ENCODE data around the gene CYP39A1. TPM values are rescaled to one million over a fixed set of nuclear protein-coding genes. Genes with fewer than 3 reads are reported as not detected.

CYP39A1 gene
- total and polyA plus RNA-seq, 3 donors from 2014 or later, result 6.5 to 14.1 (median 13.5) TPM

GRCh38 chr6:46538800-46539480 is 113.7 kb downstream of the CYP39A1 start:
- TF ChIP-seq POLR2A (IDR thresholded peaks at IDR 0.05), result no peak
- TF ChIP-seq, protein P1, sequence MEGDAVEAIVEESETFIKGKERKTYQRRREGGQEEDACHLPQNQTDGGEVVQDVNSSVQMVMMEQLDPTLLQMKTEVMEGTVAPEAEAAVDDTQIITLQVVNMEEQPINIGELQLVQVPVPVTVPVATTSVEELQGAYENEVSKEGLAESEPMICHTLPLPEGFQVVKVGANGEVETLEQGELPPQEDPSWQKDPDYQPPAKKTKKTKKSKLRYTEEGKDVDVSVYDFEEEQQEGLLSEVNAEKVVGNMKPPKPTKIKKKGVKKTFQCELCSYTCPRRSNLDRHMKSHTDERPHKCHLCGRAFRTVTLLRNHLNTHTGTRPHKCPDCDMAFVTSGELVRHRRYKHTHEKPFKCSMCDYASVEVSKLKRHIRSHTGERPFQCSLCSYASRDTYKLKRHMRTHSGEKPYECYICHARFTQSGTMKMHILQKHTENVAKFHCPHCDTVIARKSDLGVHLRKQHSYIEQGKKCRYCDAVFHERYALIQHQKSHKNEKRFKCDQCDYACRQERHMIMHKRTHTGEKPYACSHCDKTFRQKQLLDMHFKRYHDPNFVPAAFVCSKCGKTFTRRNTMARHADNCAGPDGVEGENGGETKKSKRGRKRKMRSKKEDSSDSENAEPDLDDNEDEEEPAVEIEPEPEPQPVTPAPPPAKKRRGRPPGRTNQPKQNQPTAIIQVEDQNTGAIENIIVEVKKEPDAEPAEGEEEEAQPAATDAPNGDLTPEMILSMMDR (IDR thresholded peaks at IDR 0.05), result no peak
- Histone ChIP-seq H3K27ac (no peak overlapping the region), H3K9me3 (no peaks in the 10 kb centered on the region), H3K4me1 (no peaks in the 10 kb centered on the region), H3K27me3 (no peaks in the 10 kb centered on the region), H3K4me3 (no peak overlapping the region), H3K36me3 (ENCODE audit: low read depth, missing control alignments) (no peaks in the 10 kb centered on the region)
- intact Hi-C loops (cut with DNase I; ENCODE audit: low total_unique reads), result no loop called here
- 46 to 53% methylated on average over 6 of the region's 6 CpGs for WGBS, 2 donors
- no peak for DNase-seq

- Histone ChIP-seq H3K9me3 (no peaks in the 10 kb centered on the region), H3K27me3 (no peaks in the 10 kb centered on the region), H3K27ac (no peak overlapping the region), H3K36me3 (ENCODE audit: low read depth, missing control alignments) (no peaks in the 10 kb centered on the region), H3K4me1 (no peaks in the 10 kb centered on the region), H3K4me3 (no peak overlapping the region)
- TF ChIP-seq, protein P1 (IDR thresholded peaks at IDR 0.05), result no peak
- TF ChIP-seq POLR2A (IDR thresholded peaks at IDR 0.05), result no peak
- intact Hi-C loops (cut with DNase I; ENCODE audit: low total_unique reads), result no loop called here
- WGBS, 2 donors, result 70 to 79% methylated on average over 3 of the region's 3 CpGs
- no peak for DNase-seq
These were observed 121.7 kb downstream of the CYP39A1 start for GRCh38 chr6:46530896-46531295.

DNA sequence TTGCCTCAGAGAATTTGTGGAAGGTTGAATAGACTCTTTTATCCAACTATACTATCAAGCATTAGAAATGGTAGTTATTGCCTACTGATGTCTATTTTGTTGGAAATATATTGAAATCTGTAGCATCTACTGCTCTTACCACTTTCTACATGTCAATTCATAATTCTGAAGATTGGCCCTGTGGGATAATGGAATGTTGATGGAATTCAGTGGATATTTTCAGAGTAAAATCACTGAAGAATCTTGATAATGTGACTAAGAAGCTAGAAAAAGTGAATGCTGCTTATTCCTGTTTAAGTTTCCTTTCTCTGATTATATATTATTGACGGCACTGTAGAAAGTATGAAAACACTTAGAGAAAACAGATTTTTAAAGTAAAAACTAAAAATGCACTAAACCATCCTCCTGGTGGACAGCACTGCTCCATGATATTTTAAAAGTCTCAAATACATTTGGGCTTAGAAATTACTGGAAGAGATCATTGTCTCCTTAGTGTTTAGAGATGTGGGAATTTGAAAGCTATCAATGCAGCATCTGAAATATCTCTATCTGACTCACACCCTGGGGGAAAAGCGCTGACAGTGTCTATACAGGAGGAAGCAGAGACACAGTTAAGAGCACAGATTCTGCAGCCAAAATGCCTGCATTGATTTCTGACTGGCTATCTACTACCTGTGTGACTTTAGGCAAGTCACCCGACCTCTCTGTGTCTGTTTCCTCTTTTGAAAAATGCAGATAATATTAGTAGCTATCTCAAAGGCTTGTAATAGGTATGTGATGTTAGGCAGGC is 123.5 kb downstream of the CYP39A1 start:
- Histone ChIP-seq H3K4me3 (no peak overlapping the region), H3K36me3 (ENCODE audit: low read depth, missing control alignments) (no peaks in the 10 kb centered on the region), H3K27ac (no peak overlapping the region), H3K9me3 (no peaks in the 10 kb centered on the region), H3K27me3 (no peaks in the 10 kb centered on the region), H3K4me1 (no peaks in the 10 kb centered on the region)
- no peak for DNase-seq
- 86 to 92% methylated on average over 3 of the region's 3 CpGs for whole genome bisulfite sequencing, 2 donors
- no peak for TF ChIP-seq POLR2A (IDR thresholded peaks at IDR 0.05)
- TF ChIP-seq, protein P1 (IDR thresholded peaks at IDR 0.05), result no peak
- intact Hi-C loops (cut with DNase I; ENCODE audit: low total_unique reads), result no loop called here

- intact Hi-C loops (cut with DNase I; ENCODE audit: low total_unique reads), result no loop called here
- TF ChIP-seq, protein P1 (IDR thresholded peaks at IDR 0.05), result no peak
- no peak for TF ChIP-seq POLR2A (IDR thresholded peaks at IDR 0.05)
- DNase-seq, result no peak
- 94 to 96% methylated on average over 2 of the region's 2 CpGs for WGBS, 2 donors
- no peaks in the 10 kb centered on the region for H3K9me3 ChIP-seq
- H3K4me3 ChIP-seq, result no peak overlapping the region
- no peaks in the 10 kb centered on the region for H3K27me3 ChIP-seq
- H3K27ac ChIP-seq, result no peak overlapping the region
- H3K36me3 ChIP-seq (ENCODE audit: low read depth, missing control alignments), result no peaks in the 10 kb centered on the region
- no peaks in the 10 kb centered on the region for H3K4me1 ChIP-seq
These were observed 126.0 kb downstream of the CYP39A1 start for GRCh38 chr6:46526607-46527006.
